Astrocyte of the spinal cord (primary cell): Measurements from ENCODE around the gene LRP1B.
A peak's percentile ranks its signal among the peaks of the same experiment; 100 is the strongest.
"Not testable (repeated sequence)": the region's sequence is repeated elsewhere in the genome, so short reads cannot be mapped to it uniquely, and the experiment has no call there.

Experiments used
- DNase-seq: peaks from one replicate; pipeline ENCODE4 v3.0.0; 2011; ENCODE audit warnings: low read depth, low spot score
- H3K4me3 ChIP-seq: 2 replicates; pipeline ENCODE4 v1.5.1; 2011; ENCODE audit warnings: low read depth, mild to moderate bottlenecking, low read length, moderate library complexity
- CTCF ChIP-seq: IDR thresholded peaks from 2 replicates; pipeline ENCODE4 v1.5.1; 2012; ENCODE audit warnings: low read depth, mild to moderate bottlenecking, low read length, inconsistent platforms
- in situ Hi-C: cut with HindIII; loops from 2 replicates; pipeline ENCODE4 v1.10.0; 2017; ENCODE audit warnings: low sequenced_read_pairs

The LRP1B gene

DNA sequence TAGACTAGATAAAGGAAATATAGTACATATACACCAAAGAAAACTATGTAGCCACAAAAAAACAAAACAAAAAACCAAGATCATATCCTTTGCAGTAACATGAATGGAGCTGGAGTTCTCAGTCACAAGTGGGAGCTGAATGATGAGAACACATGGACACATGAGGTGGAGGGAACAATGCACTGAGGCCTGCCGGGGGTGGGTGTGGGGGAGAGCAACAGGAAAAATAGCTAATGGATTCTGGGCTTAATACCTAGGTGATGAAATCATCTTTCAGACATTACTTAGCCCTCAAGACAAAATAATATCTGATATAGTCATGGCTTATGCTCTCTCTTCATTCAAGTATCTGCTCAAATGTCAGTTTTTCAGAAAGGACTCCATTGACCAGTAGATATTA lies 930.6 kb downstream of the LRP1B start:
- peak; percentile 37 for DNase-seq
- no peak for TF ChIP-seq CTCF
- in situ Hi-C loops = no loop called here
- no peak overlapping the region for H3K4me3 ChIP-seq

GRCh38 chr2:141199711-141200110 lies 931.1 kb downstream of the LRP1B start:
- in situ Hi-C loops = no loop called here
- TF ChIP-seq CTCF = no peak
- H3K4me3 ChIP-seq = no peak overlapping the region
- DNase-seq = peak; percentile 52

- no peak overlapping the region for H3K4me3 ChIP-seq
- DNase-seq = peak; percentile 32
- no peak for TF ChIP-seq CTCF
- in situ Hi-C loops = no loop called here
Observed at GRCh38 chr2:141195087-141195486, 935.7 kb downstream of the LRP1B start.

DNA sequence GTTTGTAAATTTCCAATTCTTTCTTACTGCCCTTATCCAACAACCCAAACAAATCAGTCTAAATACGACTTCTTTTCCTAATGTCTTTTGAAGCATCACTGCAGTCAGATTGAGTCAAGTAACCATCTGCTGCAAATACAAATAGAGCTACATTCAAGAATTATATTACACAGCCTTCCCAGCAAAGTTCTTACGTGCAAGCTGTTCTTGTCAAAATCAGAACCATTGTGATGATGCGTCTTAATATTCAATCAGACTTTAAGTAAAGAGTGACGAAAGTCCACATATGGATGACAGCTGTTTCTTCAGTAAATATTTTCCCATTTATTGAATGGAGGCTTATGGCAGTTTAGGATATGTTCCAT lies 943.8 kb downstream of the LRP1B start:
- in situ Hi-C loops = no loop called here
- no peak for TF ChIP-seq CTCF
- no peak for DNase-seq
- H3K4me3 ChIP-seq = no peak overlapping the region

GRCh38 chr2:141186413-141187074 lies 944.3 kb downstream of the LRP1B start:
- in situ Hi-C loops = no loop called here
- no peak for TF ChIP-seq CTCF
- no peak for DNase-seq
- no peak overlapping the region for H3K4me3 ChIP-seq

DNA sequence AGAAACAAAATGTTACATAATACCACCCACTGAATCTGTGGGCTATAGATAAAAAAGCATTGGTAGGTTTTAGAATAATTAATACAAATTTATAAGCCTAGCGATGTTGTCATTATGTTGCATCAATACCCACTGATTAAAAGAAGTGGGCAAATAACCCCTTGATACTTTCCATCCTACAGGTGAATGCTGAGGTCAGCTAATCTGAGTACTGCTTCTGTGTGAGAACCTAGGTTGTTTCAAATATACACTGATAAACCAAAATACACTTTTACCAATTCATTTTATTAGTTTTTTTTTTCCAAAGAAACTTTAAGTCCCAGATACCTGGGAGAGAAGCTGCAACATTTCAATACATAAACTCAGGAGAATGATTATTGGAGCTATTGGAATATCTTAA lies 948.6 kb downstream of the LRP1B start:
- in situ Hi-C loops = no loop called here
- TF ChIP-seq CTCF = no peak
- no peak for DNase-seq
- H3K4me3 ChIP-seq = no peak overlapping the region

DNA sequence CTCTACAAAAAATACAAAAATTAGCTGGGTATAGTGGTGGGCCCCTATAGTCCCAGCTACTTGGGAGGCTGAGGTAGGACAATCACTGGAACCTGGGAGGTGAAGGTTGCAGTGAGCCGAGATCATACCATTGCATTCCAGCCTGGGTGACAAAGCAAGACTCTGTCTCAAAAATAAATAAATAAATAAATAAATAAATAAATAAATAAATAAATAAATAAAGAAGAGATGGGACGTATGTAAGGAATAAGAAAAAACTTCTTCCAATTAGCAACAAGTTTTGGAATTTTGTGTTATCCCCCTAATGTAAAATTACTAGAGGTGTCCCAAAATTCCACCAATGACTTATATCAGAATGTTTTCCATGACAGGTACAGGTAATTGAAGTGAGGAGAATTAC lies 961.7 kb downstream of the LRP1B start:
- in situ Hi-C loops, DNase-seq, H3K4me3 ChIP-seq: not testable (repeated sequence)
